HG03469 (cell line): ENCODE results near the gene BPTF.
"Not testable (repeated sequence)": the region's sequence is repeated elsewhere in the genome, so short reads cannot be mapped to it uniquely, and the experiment has no call there.

Experiments
- ATAC-seq: cut with Tn5 transposase; IDR thresholded peaks from one replicate; pipeline ENCODE4 v1.9.1; 2021; ENCODE audit warnings: mild to moderate bottlenecking, moderate library complexity, moderate number of reproducible peaks; ENCODE audit not compliant: unreplicated experiment

Gene BPTF

GRCh38 chr17:67879662-67880061, 54.4 kb downstream of the BPTF start:
- no peak for ATAC-seq

- no peak for ATAC-seq
These were observed 55.8 kb downstream of the BPTF start for GRCh38 chr17:67881083-67881482.

GRCh38 chr17:67884741-67885140, 59.4 kb downstream of the BPTF start:
- no peak for ATAC-seq

GRCh38 chr17:67891481-67892119, 66.3 kb downstream of the BPTF start:
- ATAC-seq, result no peak

GRCh38 chr17:67902511-67903231, 77.4 kb downstream of the BPTF start:
- no peak for ATAC-seq

- not testable (repeated sequence) for ATAC-seq
These were observed 80.0 kb downstream of the BPTF start for GRCh38 chr17:67905298-67905697.

GRCh38 chr17:67910117-67910803, 85.0 kb downstream of the BPTF start:
- ATAC-seq, result not testable (repeated sequence)

- ATAC-seq, result no peak
These were observed 85.9 kb downstream of the BPTF start for GRCh38 chr17:67911059-67911782.

- ATAC-seq, result no peak
These were observed 86.8 kb downstream of the BPTF start for GRCh38 chr17:67912088-67912487.

- no peak for ATAC-seq
These were observed 87.4 kb downstream of the BPTF start for GRCh38 chr17:67912656-67913055.

GRCh38 chr17:67920212-67920611, 94.9 kb downstream of the BPTF start:
- ATAC-seq, result no peak

GRCh38 chr17:67922503-67922902, 97.2 kb downstream of the BPTF start:
- ATAC-seq, result no peak

GRCh38 chr17:67928842-67929241, 103.5 kb downstream of the BPTF start:
- not testable (repeated sequence) for ATAC-seq

- ATAC-seq, result no peak
These were observed 105.9 kb downstream of the BPTF start for GRCh38 chr17:67931227-67931626.

GRCh38 chr17:67942810-67943209, 117.5 kb downstream of the BPTF start:
- no peak for ATAC-seq

GRCh38 chr17:67944035-67944434, 118.7 kb downstream of the BPTF start:
- ATAC-seq, result no peak

GRCh38 chr17:67946513-67946912, 121.2 kb downstream of the BPTF start:
- ATAC-seq, result no peak

- no peak for ATAC-seq
These were observed 122.1 kb downstream of the BPTF start for GRCh38 chr17:67947325-67947813.

GRCh38 chr17:67950945-67951344, 125.6 kb downstream of the BPTF start:
- no peak for ATAC-seq

- ATAC-seq, result no peak
These were observed 134.2 kb downstream of the BPTF start for GRCh38 chr17:67959510-67959909.

- not testable (repeated sequence) for ATAC-seq
These were observed 135.0 kb downstream of the BPTF start for GRCh38 chr17:67960276-67960675.
